HEK293 (cell line): ENCODE measurements around the gene MRC2.

Experiments
- CTCF ChIA-PET: fragments of 350-600 bp; formaldehyde crosslinking; extraction: SDS; loops from one replicate; lab custom pipeline; 2021; ENCODE audit warnings: antibody characterized with exemption; lab: Yijun Ruan, JAX
- POLR2A ChIA-PET: fragments of 300-600 bp; formaldehyde crosslinking; extraction: SDS; loops from one replicate; lab custom pipeline; 2020; ENCODE audit warnings: antibody characterized with exemption, inconsistent platforms; lab: Yijun Ruan, JAX
- H3K27ac ChIP-seq: fragments of 200-500 bp; sonication (Bioruptor generic); 2 replicates; pipeline ENCODE4 v1.5.1; 2014; ENCODE audit warnings: low read depth, low read length, control low read depth, inconsistent platforms; ENCODE audit errors: extremely low read depth
- H3K36me3 ChIP-seq, 2 experiments: fragments of 200-500 bp in 1 of 2; sonication (Bioruptor generic) in 1 of 2; 1 replicate in 1 of 2; 2 replicates in 1 of 2; pipeline ENCODE4 v1.5.1; 2014 to 2017; ENCODE audit warnings: inconsistent platforms in 2 of 2, low read length in 2 of 2; ENCODE audit not compliant: control insufficient read depth in 2 of 2, insufficient read depth in 1 of 2
- H3K4me1 ChIP-seq: fragments of 200-500 bp; sonication (Bioruptor generic); 2 replicates; pipeline ENCODE4 v1.5.1; 2014; ENCODE audit warnings: mild to moderate bottlenecking, low read length, inconsistent platforms; ENCODE audit not compliant: control insufficient read depth, insufficient read depth
- H3K4me3 ChIP-seq: 2 replicates; pipeline ENCODE4 v1.5.1; 2011; ENCODE audit warnings: low read depth, mild to moderate bottlenecking, control low read depth, low read length, moderate library complexity
- H3K9me3 ChIP-seq: fragments of 200-500 bp; sonication (Bioruptor generic); 2 replicates; pipeline ENCODE4 v1.5.1; 2014; ENCODE audit warnings: low read depth, low read length, inconsistent platforms; ENCODE audit not compliant: control insufficient read depth, insufficient read depth
- CTCF ChIP-seq: fragments of 450-650 bp; formaldehyde crosslinking; IDR thresholded peaks from 2 replicates; pipeline ENCODE4 v1.5.1; 2016; ENCODE audit warnings: missing biosample characterization, missing genetic modification characterization
- GLIS2 ChIP-seq: fragments of 450-650 bp; formaldehyde crosslinking; IDR thresholded peaks from 2 replicates; pipeline ENCODE4 v1.5.1; 2016; ENCODE audit warnings: missing biosample characterization, missing genetic modification characterization
- KLF10 ChIP-seq: fragments of 450-650 bp; IDR thresholded peaks from 2 replicates; pipeline ENCODE4 v1.5.1; 2018; ENCODE audit warnings: missing biosample characterization, mild to moderate bottlenecking, missing genetic modification characterization
- MEIS1 ChIP-seq: sonication (generic); formaldehyde crosslinking; IDR thresholded peaks from 2 replicates; pipeline ENCODE4 v1.8.1; 2022; ENCODE audit warnings: missing genetic modification reagents, mild to moderate bottlenecking, borderline replicate concordance
- RBAK ChIP-seq: fragments of 450-650 bp; formaldehyde crosslinking; IDR thresholded peaks from 2 replicates; pipeline ENCODE4 v1.5.1; 2016; ENCODE audit warnings: missing biosample characterization, missing genetic modification characterization
- SP7 ChIP-seq: fragments of 450-650 bp; formaldehyde crosslinking; IDR thresholded peaks from 2 replicates; pipeline ENCODE4 v1.5.1; 2016; ENCODE audit warnings: missing biosample characterization, missing genetic modification characterization
- WT1 ChIP-seq: fragments of 450-650 bp; formaldehyde crosslinking; IDR thresholded peaks from 2 replicates; pipeline ENCODE4 v1.5.1; 2016; ENCODE audit warnings: missing biosample characterization, missing genetic modification characterization
- YY1 ChIP-seq: fragments of 450-650 bp; formaldehyde crosslinking; IDR thresholded peaks from 2 replicates; pipeline ENCODE4 v1.5.1; 2018; ENCODE audit warnings: missing biosample characterization, missing genetic modification characterization
- ZBTB48 ChIP-seq: fragments of 450-650 bp; formaldehyde crosslinking; IDR thresholded peaks from 2 replicates; pipeline ENCODE4 v1.5.1; 2016; ENCODE audit warnings: missing biosample characterization, missing genetic modification characterization
- ZFHX2 ChIP-seq: fragments of 450-650 bp; formaldehyde crosslinking; conservative IDR thresholded peaks from 2 replicates; pipeline ENCODE4 v1.5.1; 2016; ENCODE audit warnings: missing biosample characterization, missing genetic modification characterization
- ZFP3 ChIP-seq: fragments of 450-650 bp; formaldehyde crosslinking; IDR thresholded peaks from 2 replicates; pipeline ENCODE4 v1.5.1; 2016; ENCODE audit warnings: low read depth, missing biosample characterization, missing genetic modification characterization
- ZNF10 ChIP-seq: fragments of 450-650 bp; formaldehyde crosslinking; IDR thresholded peaks from 2 replicates; pipeline ENCODE4 v1.5.1; 2017; ENCODE audit warnings: missing biosample characterization, missing genetic modification characterization
- ZNF114 ChIP-seq: fragments of 450-650 bp; formaldehyde crosslinking; IDR thresholded peaks from 2 replicates; pipeline ENCODE4 v1.5.0; 2017; ENCODE audit warnings: missing biosample characterization, missing genetic modification characterization
- ZNF211 ChIP-seq: fragments of 450-650 bp; formaldehyde crosslinking; IDR thresholded peaks from 2 replicates; pipeline ENCODE4 v1.5.1; 2016; ENCODE audit warnings: low read depth, missing biosample characterization, missing genetic modification characterization
- ZNF23 ChIP-seq: fragments of 450-650 bp; formaldehyde crosslinking; IDR thresholded peaks from 2 replicates; pipeline ENCODE4 v1.5.1; 2016; ENCODE audit warnings: missing biosample characterization, missing genetic modification characterization, borderline replicate concordance
- ZNF24 ChIP-seq: fragments of 450-650 bp; formaldehyde crosslinking; IDR thresholded peaks from 2 replicates; pipeline ENCODE4 v1.5.1; 2016; ENCODE audit warnings: missing biosample characterization, missing genetic modification characterization
- ZNF274 ChIP-seq, 2 experiments: fragments of 200-500 bp in 1 of 2; fragments of 450-650 bp in 1 of 2; sonication (Bioruptor generic) in 1 of 2; formaldehyde crosslinking in 1 of 2; IDR thresholded peaks; 2 replicates each; pipeline versions ENCODE4 v1.5.1 to v1.6.1; 2014 to 2016; ENCODE audit warnings: borderline replicate concordance in 1 of 2, inconsistent platforms in 1 of 2, low read length in 1 of 2, missing biosample characterization in 1 of 2, missing genetic modification characterization in 1 of 2
- ZNF398 ChIP-seq: fragments of 450-650 bp; formaldehyde crosslinking; IDR thresholded peaks from 2 replicates; pipeline ENCODE4 v1.5.1; 2017; ENCODE audit warnings: missing biosample characterization, missing genetic modification characterization
- ZNF423 ChIP-seq: fragments of 450-650 bp; formaldehyde crosslinking; IDR thresholded peaks from 2 replicates; pipeline ENCODE4 v1.5.1; 2016; ENCODE audit warnings: missing biosample characterization, missing genetic modification characterization
- ZNF510 ChIP-seq: fragments of 450-650 bp; formaldehyde crosslinking; IDR thresholded peaks from 2 replicates; pipeline ENCODE4 v1.5.1; 2018; ENCODE audit warnings: mild to moderate bottlenecking, missing genetic modification characterization, missing biosample characterization; ENCODE audit not compliant: insufficient replicate concordance
- ZNF521 ChIP-seq: fragments of 450-650 bp; formaldehyde crosslinking; IDR thresholded peaks from 2 replicates; pipeline ENCODE4 v1.5.1; 2017; ENCODE audit warnings: missing biosample characterization, mild to moderate bottlenecking, missing genetic modification characterization
- ZNF654 ChIP-seq: fragments of 450-650 bp; formaldehyde crosslinking; IDR thresholded peaks from 2 replicates; pipeline ENCODE4 v1.5.1; 2016; ENCODE audit warnings: low read depth, missing biosample characterization, missing genetic modification characterization
- ZNF830 ChIP-seq: fragments of 450-650 bp; IDR thresholded peaks from 2 replicates; pipeline ENCODE4 v1.5.0; 2018; ENCODE audit warnings: missing biosample characterization, missing genetic modification characterization, low read depth, mild to moderate bottlenecking, moderate library complexity
- ZNF843 ChIP-seq: fragments of 450-650 bp; formaldehyde crosslinking; IDR thresholded peaks from 2 replicates; pipeline ENCODE4 v1.5.1; 2016; ENCODE audit warnings: missing biosample characterization, missing genetic modification characterization
- ZSCAN23 ChIP-seq: fragments of 450-650 bp; formaldehyde crosslinking; IDR thresholded peaks from 2 replicates; pipeline ENCODE4 v1.5.1; 2016; ENCODE audit warnings: missing biosample characterization, missing genetic modification characterization

The MRC2 gene

GRCh38 chr17:62735044-62735651 is 107.7 kb downstream of the MRC2 start (continued):
- TF ChIP-seq GLIS2 (tag by site-specific recombination): no peak
- TF ChIP-seq MEIS1: no peak
- TF ChIP-seq CTCF (tag by site-specific recombination): no peak
- TF ChIP-seq SP7: peak; percentile 92
- no peak for TF ChIP-seq ZNF654
- no peak for TF ChIP-seq ZFP3 (tag by site-specific recombination)
- no peak for TF ChIP-seq KLF10 (tag by site-specific recombination)
- no peak for TF ChIP-seq ZNF521 (tag by site-specific recombination)
- TF ChIP-seq YY1 (tag by site-specific recombination): no peak
- TF ChIP-seq ZBTB48: no peak
- no peak for TF ChIP-seq ZNF10 (tag by site-specific recombination)
- no peak for TF ChIP-seq ZNF830 (tag by site-specific recombination)
- TF ChIP-seq ZNF843 (tag by site-specific recombination): 0 out of 2 replicates have a peak, but pooled peaks have one; percentile 28
- no peak for TF ChIP-seq ZNF398

GRCh38 chr17:62737513-62737912 is 110.0 kb downstream of the MRC2 start:
- Histone ChIP-seq H3K4me3 (no peak overlapping the region), H3K4me1 (peaks cover 8% of the 10 kb centered on the region), H3K27ac (no peak overlapping the region), H3K9me3 (no peaks in the 10 kb centered on the region), H3K36me3 (no peaks in the 10 kb centered on the region)
- CTCF ChIA-PET: interaction anchor here (0.6 kb wide), 1 partner anchor 227 kb away, joined by 3 read pairs; no protein-coding TSS in a partner anchor
- POLR2A ChIA-PET: no interaction called here
- TF ChIP-seq ZNF211 (tag by site-specific recombination) (no peak), ZNF510 (tag by site-specific recombination) (no peak), WT1 (tag by site-specific recombination) (no peak), ZNF24 (no peak)

GRCh38 chr17:62738281-62738680 is 110.8 kb downstream of the MRC2 start:
- Histone ChIP-seq H3K36me3 (no peaks in the 10 kb centered on the region), H3K9me3 (no peaks in the 10 kb centered on the region), H3K4me3 (no peak overlapping the region), H3K4me1 (peaks cover 8% of the 10 kb centered on the region), H3K27ac (no peak overlapping the region)
- CTCF ChIA-PET: no interaction called here
- TF ChIP-seq ZSCAN23 (tag by site-specific recombination) (no peak), ZFHX2 (no peak), ZNF274 (IDR thresholded peaks at IDR 0.05; ENCODE audit: low read length) (no peak), ZNF274 (tag by site-specific recombination; IDR thresholded peaks at IDR 0.05; ENCODE audit: borderline replicate concordance) (no peak), ZNF114 (tag by site-specific recombination) (no peak), ZNF423 (tag by site-specific recombination) (no peak), RBAK (no peak), CTCF (tag by site-specific recombination) (no peak), ZNF23 (tag by site-specific recombination) (no peak)
- POLR2A ChIA-PET: no interaction called here
